ENCODE data around the gene POFUT2.

The POFUT2 gene

GRCh38 chr21:45297329-45297728 lies 9.6 kb upstream of the POFUT2 start:
- DNase-seq = no peak

DNA sequence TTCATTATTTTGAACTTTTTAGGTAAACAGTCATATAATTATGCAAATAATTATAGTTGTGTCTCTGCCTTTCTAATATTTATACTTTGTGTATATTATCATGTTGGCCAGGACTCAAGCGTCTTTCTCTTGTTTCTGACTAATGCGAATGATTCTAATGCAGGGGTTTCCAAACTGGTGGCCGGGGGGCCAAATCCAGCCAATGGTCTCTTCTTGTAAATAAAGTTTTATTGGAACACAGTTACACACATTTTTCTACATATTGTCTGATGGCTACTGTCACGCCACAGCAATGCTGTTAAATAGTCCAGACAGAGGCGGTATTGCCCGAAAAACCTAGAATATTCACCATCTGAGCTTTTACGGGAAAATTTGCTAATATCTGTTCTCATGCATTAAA lies 8.9 kb upstream of the POFUT2 start:
- no peak for DNase-seq

GRCh38 chr21:45295576-45296365 lies 8.1 kb upstream of the POFUT2 start:
- DNase-seq = no peak

- DNase-seq = peak; percentile 88
These were observed 7.0 kb upstream of the POFUT2 start for GRCh38 chr21:45294509-45295291.

GRCh38 chr21:45293726-45294401 lies 6.2 kb upstream of the POFUT2 start:
- peak; percentile 40 for DNase-seq

GRCh38 chr21:45293220-45293725 lies 5.6 kb upstream of the POFUT2 start:
- peak; percentile 28 for DNase-seq

- DNase-seq = peak; percentile 93
These were observed 4.9 kb upstream of the POFUT2 start for GRCh38 chr21:45292399-45293219.

DNA sequence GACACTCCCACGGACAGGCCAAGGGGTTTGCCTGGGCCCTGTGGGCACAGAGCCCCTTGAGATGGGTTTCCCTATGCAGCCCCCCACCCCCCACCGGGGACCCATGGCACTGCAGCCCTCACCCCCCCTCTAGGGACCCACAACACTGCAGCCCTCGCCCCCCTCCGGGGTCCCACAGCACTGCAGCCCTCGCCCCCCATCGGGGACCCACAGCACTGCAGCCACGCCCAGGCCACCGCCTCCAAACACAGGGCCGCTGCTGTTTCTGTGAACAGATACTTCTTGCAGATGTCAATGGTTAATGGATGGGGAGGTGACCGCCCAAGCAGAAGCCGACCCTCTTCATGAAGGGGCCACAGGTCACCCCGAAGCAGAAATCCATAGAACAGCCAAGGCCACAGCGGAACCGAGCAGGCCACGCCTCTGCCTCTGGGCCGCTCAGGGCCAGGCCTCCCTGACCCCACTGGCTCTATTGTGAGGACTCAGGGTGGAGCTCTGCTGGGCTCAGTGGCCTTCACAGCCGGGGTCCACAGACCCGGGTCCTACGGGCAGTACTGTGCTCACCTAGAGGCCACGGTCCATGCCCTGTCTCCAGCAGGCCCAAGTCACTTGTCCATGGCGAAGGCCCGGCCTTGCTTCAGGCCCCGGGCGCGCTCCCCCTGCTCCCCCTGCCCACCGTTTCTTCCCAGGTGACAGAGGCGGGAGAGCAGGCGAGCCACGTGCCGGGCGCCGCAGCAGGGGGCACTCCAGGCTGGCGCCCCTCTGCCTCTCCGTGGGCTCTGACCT lies 4.1 kb upstream of the POFUT2 start:
- DNase-seq = peak; percentile 46

- peak; percentile 53 for DNase-seq
These were observed 3.4 kb upstream of the POFUT2 start for GRCh38 chr21:45290948-45291612.

- peak; percentile 20 for DNase-seq
These were observed 2.2 kb upstream of the POFUT2 start for GRCh38 chr21:45289655-45290515.

DNA sequence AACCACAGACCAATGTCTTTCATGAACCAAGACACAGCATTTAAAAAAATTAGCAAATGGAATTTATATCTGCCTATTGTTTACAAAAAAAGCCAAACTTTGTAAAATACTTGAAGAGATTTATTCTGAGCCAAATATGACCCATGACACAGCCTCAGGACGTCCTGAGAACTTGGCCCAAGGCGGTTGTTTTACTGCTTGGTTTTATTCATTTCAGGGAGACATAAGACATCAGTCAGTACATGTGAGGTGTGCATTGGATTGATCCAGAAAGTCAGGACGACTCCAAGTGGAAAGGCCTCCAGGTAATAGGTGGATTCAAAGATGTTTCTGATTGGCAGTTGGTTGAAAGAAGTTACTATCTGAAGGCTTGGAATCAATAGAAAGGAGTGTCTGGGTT lies 1.4 kb upstream of the POFUT2 start:
- DNase-seq = no peak

DNA sequence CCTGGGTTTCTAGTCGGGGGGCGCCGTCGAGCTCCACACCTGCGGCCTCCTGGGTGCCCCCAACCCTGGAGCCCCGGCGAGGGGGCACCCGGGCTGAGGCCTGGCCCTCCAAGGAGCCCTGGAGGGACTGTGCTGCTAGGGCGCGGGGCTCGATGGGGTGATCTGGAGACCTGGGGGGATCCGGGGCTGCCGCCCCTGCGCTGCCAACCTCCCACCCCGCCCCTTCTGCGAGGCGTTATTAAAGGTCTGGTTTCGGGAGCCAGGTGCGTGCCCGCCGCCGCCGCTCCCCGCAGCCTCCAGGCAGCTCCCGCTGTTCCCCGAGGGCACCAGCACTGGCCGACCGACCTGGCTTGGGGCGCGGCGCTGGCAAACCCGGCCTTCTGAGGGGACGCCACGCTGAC lies 746 bp upstream of the POFUT2 start:
- DNase-seq = peak; percentile 39

GRCh38 chr21:45286671-45287437 lies 841 bp downstream of the POFUT2 start:
- peak; percentile 57 for DNase-seq

GRCh38 chr21:45285266-45285931 lies 2.3 kb downstream of the POFUT2 start:
- DNase-seq = peak; percentile 15

DNA sequence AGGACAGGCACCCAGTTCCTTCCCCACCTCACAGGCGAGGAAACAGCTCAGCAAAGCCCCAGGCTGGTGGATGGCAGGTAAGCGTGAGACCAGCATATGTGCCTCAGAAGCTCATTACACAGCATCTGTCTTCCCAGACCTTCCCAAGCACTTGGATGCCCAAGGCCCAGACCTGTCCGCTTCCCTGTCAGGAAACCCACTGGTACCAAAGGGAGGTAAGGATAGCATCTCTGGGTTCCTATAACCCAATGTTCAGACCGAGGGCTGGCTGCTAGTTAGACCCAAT lies 3.3 kb downstream of the POFUT2 start:
- no peak for DNase-seq

GRCh38 chr21:45283611-45284455 lies 3.9 kb downstream of the POFUT2 start:
- DNase-seq = peak; percentile 26

- peak; percentile 13 for DNase-seq
These were observed 4.6 kb downstream of the POFUT2 start for GRCh38 chr21:45283035-45283610.
